Kidney capillary endothelial cell (primary cell): ENCODE data around the gene GOLGA3.

Experiments used
- DNase-seq: peaks from one replicate; pipeline ENCODE4 v3.0.0-alpha.2; 2018; ENCODE audit warnings: low spot score

GOLGA3 gene

GRCh38 chr12:132723015-132723763, 105.5 kb downstream of the GOLGA3 start:
- no peak for DNase-seq

- no peak for DNase-seq
Measured at GRCh38 chr12:132720606-132721345, 107.9 kb downstream of the GOLGA3 start.

- no peak for DNase-seq
Measured at GRCh38 chr12:132719954-132720324, 108.7 kb downstream of the GOLGA3 start.

GRCh38 chr12:132719141-132719953, 109.3 kb downstream of the GOLGA3 start:
- no peak for DNase-seq
